Measurements from ENCODE around the gene LAMP5.

LAMP5 gene, protein sequence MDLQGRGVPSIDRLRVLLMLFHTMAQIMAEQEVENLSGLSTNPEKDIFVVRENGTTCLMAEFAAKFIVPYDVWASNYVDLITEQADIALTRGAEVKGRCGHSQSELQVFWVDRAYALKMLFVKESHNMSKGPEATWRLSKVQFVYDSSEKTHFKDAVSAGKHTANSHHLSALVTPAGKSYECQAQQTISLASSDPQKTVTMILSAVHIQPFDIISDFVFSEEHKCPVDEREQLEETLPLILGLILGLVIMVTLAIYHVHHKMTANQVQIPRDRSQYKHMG

GRCh38 chr20:9514461-9515213, at the start of gene LAMP5:
Gene LAMP5, plus strand, starts transcription at chr20:9514590. Its CDS starts 263 bp downstream, at chr20:9514853.
- peak; percentile 65 for DNase-seq (ENCODE audit: low spot score)

DNA sequence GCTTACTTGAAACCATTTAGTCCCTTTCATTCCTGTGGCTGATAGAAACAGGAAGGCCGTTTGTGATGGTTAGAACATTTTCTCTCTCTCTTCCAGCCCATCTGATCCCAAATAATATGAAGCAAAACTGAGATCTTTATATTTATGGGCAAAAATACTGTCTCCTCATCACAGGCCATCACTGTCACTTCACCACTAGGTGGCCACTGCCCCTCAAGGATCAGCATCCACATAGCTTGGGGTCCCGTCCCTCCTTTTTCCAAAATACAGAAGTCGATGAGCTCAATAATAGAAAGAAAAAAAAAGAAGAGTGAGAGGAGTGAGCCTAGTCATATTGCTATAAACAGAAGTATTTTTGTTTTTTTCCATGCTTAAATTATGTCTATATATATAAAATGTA, 46.4 kb upstream of the LAMP5 start:
- no peak for DNase-seq (ENCODE audit: low spot score)

- no peak for DNase-seq (ENCODE audit: low spot score)
These were observed 39.5 kb upstream of the LAMP5 start for GRCh38 chr20:9474835-9475415.

GRCh38 chr20:9475456-9475855, 38.9 kb upstream of the LAMP5 start:
- DNase-seq (ENCODE audit: low spot score): no peak

DNA sequence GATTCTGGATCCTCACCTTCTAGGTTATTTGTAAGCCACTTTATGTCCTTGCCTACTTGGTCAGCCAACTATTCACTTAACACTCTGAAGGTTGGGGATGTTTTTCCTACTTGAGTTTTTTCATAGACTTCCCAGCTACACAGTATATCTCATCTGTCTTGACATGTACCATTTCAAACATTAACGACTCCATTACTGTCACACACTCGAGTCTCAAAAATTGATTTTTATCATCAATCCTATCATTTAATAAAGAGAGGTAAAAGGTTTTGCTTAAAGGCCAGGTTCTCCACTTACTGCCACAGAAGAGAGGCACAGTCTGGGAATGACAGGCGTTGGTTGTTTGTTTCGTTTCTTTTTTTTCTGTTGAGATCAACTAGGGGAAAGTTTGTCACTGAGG, 38.2 kb upstream of the LAMP5 start:
- no peak for DNase-seq (ENCODE audit: low spot score)

DNA sequence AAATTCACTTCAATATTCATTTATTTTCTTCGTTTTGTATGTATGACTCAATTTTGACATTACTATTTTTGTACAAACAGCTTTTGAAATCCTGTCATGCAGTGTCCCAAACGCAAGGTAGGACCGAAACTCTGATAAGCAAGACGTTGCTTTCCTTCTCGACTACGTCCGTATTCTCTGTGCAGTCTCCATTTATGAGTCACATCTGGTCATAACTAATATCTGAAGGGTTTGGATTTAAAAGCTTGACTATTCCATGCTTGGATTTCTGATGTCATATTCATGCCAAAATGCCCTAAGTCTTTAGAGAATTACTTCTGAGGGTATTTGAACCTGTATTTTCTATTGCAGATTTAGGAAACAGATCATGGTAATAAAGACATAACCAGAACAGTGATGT, 37.8 kb upstream of the LAMP5 start:
- no peak for DNase-seq (ENCODE audit: low spot score)

DNA sequence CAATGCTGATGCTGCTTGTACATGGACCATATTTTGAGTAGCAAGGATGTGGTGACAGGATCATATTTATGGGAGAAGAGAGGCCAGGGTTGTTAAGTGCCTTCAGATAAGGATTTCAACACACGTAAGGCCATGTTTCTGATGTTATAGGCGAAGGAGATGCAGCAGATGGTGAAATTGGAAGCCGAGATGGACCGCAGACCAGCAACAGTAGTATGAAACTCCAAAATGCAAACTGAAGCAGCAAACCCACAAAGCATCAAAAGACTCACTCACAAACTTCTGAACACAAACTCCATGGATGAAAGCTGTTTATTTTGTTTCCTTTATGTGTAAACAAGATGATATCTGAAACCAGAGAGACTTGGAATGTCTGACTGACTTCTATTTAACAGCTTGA, 35.6 kb upstream of the LAMP5 start:
- no peak for DNase-seq (ENCODE audit: low spot score)

DNA sequence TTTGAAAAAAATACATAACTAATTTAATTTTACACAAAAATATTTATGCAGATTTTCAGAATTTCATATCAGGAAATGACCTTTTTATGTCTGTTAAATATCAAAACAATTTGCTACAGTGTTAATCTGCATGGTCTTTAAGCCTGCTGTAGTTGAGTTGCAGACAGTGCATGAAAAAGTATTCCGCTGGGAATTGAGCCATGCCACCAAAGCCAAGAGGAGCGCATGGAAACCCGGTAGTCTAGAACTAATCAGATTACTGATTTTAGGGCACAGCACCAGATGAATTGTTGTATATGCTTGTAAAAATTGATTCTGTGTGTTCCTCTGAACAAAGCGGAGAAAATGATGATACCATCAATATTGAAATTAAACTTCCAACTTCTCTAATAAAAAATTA, 34.3 kb upstream of the LAMP5 start:
- no peak for DNase-seq (ENCODE audit: low spot score)

GRCh38 chr20:9482180-9482579, 32.2 kb upstream of the LAMP5 start:
- no peak for DNase-seq (ENCODE audit: low spot score)

- no peak for DNase-seq (ENCODE audit: low spot score)
These were observed 31.3 kb upstream of the LAMP5 start for GRCh38 chr20:9483131-9483530.

DNA sequence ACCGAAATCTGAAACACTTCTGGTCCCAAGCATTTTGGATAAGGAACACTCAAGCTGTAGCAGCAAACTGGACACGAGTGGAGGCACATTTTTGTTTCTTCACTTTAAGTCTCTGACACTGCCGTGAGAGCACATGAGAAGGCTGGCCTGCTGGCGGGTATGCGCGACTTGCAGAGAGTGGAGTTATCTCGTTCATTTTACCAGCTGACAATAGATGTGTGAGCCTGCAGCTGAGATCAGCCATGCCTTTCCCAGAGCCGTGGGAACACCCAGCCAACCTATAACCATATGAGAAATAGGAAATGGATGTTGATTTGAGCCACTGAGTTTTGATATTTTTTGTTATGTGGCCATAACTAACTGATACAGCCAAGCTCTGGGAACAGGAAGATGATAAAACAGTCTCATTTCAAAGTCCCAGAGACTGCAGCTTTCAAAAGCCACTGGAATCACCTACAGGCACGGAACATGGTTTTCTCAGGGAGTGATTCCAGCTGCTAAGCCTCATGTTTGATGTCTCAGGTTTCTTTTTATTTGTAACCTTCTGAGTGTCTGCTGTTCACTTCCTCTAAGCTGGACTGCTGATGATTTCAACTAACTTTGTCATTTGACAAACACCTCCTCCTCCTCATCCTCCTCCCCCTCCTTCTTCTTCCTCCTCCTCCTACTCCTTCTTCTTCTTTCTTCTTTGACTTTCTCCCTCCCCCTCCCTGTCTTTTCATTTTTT, 28.6 kb upstream of the LAMP5 start:
- DNase-seq (ENCODE audit: low spot score): no peak

DNA sequence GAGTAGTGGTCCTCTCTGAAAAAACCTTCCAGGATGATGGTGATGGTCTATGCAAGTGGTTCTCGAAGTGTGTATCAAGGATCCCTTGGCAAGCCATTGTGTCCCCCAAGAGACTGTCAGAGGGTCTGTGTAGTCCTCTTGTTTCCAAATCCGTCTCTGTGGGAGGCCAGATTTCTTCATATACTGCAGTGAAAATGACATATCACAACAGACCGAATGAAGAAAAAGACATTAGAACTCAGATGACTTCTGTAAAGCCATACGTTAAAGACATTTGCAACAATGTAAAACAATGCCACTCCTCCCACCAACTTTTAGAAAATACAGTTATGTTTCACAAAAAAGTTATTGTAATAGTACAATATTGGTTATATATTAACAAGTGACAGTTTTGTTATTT, 27.2 kb upstream of the LAMP5 start:
- DNase-seq (ENCODE audit: low spot score): no peak

DNA sequence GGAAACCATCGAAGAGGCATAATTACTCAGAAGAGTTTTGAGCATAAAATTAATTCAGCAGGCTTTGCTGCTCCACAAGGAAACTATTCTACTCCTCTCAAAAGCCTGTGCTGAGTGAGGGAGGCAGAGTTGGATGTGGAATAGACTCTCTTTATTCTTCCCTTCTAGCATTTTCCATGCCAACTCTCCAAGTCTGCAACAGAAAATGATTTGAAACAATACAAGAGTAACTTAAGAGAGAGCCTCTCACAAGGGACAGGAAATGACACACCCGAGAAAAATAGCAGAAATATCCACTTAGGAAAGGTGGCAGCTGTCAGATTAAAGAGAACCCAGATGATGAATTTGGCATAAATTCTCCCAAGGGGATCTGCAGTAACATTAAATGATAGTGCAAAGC, 26.3 kb upstream of the LAMP5 start:
- DNase-seq (ENCODE audit: low spot score): no peak

- DNase-seq (ENCODE audit: low spot score): no peak
These were observed 24.2 kb upstream of the LAMP5 start for GRCh38 chr20:9490161-9490560.

- DNase-seq (ENCODE audit: low spot score): no peak
These were observed 23.8 kb upstream of the LAMP5 start for GRCh38 chr20:9490631-9491030.

- no peak for DNase-seq (ENCODE audit: low spot score)
These were observed 23.1 kb upstream of the LAMP5 start for GRCh38 chr20:9491324-9491723.

DNA sequence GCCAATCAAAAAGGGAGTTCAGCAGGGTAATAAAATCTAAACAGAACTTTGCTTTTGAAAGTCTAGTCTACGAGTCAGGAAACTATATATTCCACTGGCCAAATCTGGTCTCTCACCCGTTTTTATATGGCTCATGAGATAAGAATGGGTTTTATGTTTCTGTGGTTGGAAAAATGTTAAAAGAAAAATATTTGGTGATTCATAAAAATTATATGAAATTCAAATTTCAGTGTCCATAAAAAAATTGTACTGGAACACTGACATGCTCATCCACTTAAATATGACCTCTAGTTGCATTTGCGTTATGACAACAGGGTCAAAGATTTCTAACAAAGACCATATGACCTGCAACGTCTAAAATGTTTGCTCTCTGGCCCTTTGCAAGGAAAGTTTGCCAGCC, 22.3 kb upstream of the LAMP5 start:
- DNase-seq (ENCODE audit: low spot score): no peak

GRCh38 chr20:9493803-9494202, 20.6 kb upstream of the LAMP5 start:
- no peak for DNase-seq (ENCODE audit: low spot score)

DNA sequence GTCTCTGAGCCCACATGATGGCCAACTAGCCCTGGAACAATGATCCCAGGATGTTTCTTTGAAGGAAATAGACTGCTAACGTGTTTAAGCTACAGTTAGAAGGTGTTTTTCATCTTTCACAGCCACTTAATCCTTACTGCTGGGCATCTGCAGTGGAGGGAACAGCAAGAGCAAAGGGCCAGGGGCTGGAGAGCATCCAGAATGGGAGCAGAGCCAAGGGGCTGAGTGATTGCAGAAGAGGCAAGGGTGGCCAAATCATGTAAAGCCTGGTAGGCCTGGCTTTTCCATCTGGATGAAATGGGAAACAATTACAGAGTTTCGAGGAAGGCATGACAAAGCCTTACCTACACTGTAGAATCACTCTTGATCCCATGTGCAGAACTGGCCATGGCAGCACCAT, 18.7 kb upstream of the LAMP5 start:
- no peak for DNase-seq (ENCODE audit: low spot score)

DNA sequence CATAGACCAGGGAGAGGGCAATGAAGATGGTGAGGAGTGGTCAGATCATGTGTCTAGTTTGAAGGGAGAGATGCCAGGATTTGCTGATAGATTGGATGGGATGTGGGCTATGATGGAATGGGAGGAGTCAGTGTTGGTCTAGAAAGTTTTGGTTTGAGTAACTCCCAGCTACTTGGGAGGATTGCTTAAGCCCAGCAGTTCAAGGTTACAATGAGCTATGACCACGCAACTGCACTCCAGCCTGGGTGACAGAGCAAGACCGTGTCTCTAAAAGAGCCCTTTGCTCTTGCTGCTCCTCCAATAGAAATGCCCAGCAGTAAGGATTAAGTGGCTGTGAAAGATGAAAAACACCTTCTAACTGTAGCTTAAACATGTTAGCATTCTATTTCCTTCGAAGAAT, 18.2 kb upstream of the LAMP5 start:
- no peak for DNase-seq (ENCODE audit: low spot score)

DNA sequence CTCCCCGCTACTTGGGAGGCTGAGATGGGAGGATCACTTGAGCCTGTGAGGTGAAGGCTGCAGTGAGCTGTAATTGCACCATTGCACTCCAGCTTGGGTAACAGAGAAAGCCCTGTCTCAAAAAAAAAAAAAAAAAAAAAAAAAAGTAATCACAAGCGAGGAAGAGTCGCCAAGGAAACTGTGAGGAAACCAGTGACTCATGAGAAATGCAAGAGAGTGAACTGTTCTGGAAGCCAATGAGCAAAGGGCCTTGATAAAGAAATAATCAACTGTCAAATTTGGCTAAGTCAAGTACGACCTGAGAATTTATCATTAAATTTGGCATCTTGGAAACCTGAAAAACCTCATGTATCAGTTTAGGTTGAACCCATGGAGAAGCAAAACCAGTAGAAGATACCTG, 16.1 kb upstream of the LAMP5 start:
- no peak for DNase-seq (ENCODE audit: low spot score)

DNA sequence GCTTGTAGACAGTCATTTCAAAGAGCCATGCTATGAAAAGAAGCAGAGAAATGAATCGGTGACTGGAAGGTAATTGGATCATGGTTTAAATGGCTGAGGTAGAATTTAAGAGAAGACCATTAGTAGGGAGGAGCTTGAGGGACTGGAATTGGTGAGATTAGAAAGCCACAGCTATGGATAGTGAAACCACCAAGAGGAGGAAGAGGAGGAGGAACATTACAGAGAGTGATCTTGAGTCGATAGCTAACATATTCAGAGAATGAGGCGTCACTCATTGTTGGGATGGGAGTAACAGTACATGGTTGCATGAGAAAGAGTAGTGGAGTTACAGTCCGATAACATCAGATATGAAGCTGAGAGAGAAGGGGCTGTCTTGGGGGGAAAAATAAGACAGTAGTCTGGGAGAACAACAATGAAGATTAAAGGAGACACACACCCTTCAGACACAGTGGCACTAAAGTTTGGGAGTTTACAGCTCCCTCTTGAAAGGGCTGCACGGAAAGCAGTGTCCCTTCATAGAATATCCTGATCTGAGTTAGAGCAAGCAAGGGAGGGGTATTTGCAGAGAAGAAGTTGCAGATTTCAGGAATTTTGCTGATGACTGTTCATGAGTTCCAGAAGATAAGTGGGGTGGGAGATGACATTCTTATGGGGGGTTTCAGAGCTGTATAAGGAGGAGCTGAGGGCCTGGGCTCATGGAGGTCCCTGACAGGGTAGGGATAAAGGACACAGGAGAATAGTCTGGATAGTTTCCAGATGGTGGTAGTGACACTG, 15.1 kb upstream of the LAMP5 start:
- DNase-seq (ENCODE audit: low spot score): no peak
